Testis (tissue), 2 donors: Measurements from ENCODE around the gene SSR2.

Source experiments
- POLR2A ChIP-seq: fragments of 450-650 bp; IDR thresholded peaks from one replicate; pipeline ENCODE4 v1.6.1; 2017; ENCODE audit warnings: antibody characterized with exemption, mild to moderate bottlenecking, moderate library complexity
- TF ChIP-seq, protein P1 (sequence below), 3 experiments: fragments of 450-650 bp in 2 of 3; fragments of 200-600 bp in 1 of 3; sonication (generic) in 1 of 3; IDR thresholded peaks; one replicate each; pipeline ENCODE4 v1.5.1; 2016 to 2019; ENCODE audit warnings: antibody characterized with exemption in 3 of 3, mild to moderate bottlenecking in 2 of 3, moderate library complexity in 1 of 3

- no peak for TF ChIP-seq POLR2A
- TF ChIP-seq, protein P1, sequence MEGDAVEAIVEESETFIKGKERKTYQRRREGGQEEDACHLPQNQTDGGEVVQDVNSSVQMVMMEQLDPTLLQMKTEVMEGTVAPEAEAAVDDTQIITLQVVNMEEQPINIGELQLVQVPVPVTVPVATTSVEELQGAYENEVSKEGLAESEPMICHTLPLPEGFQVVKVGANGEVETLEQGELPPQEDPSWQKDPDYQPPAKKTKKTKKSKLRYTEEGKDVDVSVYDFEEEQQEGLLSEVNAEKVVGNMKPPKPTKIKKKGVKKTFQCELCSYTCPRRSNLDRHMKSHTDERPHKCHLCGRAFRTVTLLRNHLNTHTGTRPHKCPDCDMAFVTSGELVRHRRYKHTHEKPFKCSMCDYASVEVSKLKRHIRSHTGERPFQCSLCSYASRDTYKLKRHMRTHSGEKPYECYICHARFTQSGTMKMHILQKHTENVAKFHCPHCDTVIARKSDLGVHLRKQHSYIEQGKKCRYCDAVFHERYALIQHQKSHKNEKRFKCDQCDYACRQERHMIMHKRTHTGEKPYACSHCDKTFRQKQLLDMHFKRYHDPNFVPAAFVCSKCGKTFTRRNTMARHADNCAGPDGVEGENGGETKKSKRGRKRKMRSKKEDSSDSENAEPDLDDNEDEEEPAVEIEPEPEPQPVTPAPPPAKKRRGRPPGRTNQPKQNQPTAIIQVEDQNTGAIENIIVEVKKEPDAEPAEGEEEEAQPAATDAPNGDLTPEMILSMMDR (IDR thresholded peaks at IDR 0.05) = no peak
Measured at GRCh38 chr1:155981266-155982088, 39.3 kb downstream of the SSR2 start.
